HG02870 (cell line): ENCODE data around the gene CSMD2.

Source experiments
- ATAC-seq: cut with Tn5 transposase; IDR thresholded peaks from one replicate; pipeline ENCODE4 v1.9.1; 2021; ENCODE audit warnings: mild to moderate bottlenecking, moderate library complexity; ENCODE audit not compliant: unreplicated experiment

CSMD2 gene

GRCh38 chr1:34013958-34014737 is 150.9 kb downstream of the CSMD2 start:
- no peak for ATAC-seq

- no peak for ATAC-seq
These were observed 151.9 kb downstream of the CSMD2 start for GRCh38 chr1:34013136-34013535.

GRCh38 chr1:34009340-34009985 is 155.6 kb downstream of the CSMD2 start:
- no peak for ATAC-seq

GRCh38 chr1:34007760-34008159 is 157.3 kb downstream of the CSMD2 start:
- no peak for ATAC-seq

- ATAC-seq: no peak
These were observed 159.7 kb downstream of the CSMD2 start for GRCh38 chr1:34005309-34005708.

GRCh38 chr1:34002810-34003209 is 162.2 kb downstream of the CSMD2 start:
- ATAC-seq: no peak

- ATAC-seq: no peak
These were observed 167.6 kb downstream of the CSMD2 start for GRCh38 chr1:33997127-33998036.

GRCh38 chr1:33996281-33996680 is 168.7 kb downstream of the CSMD2 start:
- ATAC-seq: no peak

GRCh38 chr1:33993301-33993700 is 171.7 kb downstream of the CSMD2 start:
- ATAC-seq: no peak

GRCh38 chr1:33990281-33990680 is 174.7 kb downstream of the CSMD2 start:
- ATAC-seq: no peak

- ATAC-seq: no peak
These were observed 176.9 kb downstream of the CSMD2 start for GRCh38 chr1:33988161-33988560.

GRCh38 chr1:33986390-33987095 is 178.5 kb downstream of the CSMD2 start:
- no peak for ATAC-seq

GRCh38 chr1:33985656-33986055 is 179.4 kb downstream of the CSMD2 start:
- no peak for ATAC-seq

- ATAC-seq: no peak
These were observed 180.0 kb downstream of the CSMD2 start for GRCh38 chr1:33984906-33985565.

GRCh38 chr1:33982419-33982818 is 182.6 kb downstream of the CSMD2 start:
- ATAC-seq: no peak

- ATAC-seq: no peak
These were observed 185.7 kb downstream of the CSMD2 start for GRCh38 chr1:33979341-33979740.

GRCh38 chr1:33975961-33976360 is 189.1 kb downstream of the CSMD2 start:
- no peak for ATAC-seq

- ATAC-seq: no peak
These were observed 191.1 kb downstream of the CSMD2 start for GRCh38 chr1:33973799-33974545.

- no peak for ATAC-seq
These were observed 192.2 kb downstream of the CSMD2 start for GRCh38 chr1:33972676-33973395.
